Bronchial epithelial cell (primary cell): Measurements from ENCODE around the gene TTC7B. TPM values are rescaled to one million over a fixed set of nuclear protein-coding genes. Genes with fewer than 3 reads are reported as not detected.

Experiments
- DNase-seq: peaks from one replicate; pipeline ENCODE4 v3.0.0-alpha.2; 2010; ENCODE audit warnings: low read depth
- FAIRE-seq: peaks from 2 replicates; lab custom pipeline; 2011; peaks lifted over from hg19 to GRCh38; lab: Jason Lieb, UNC
- H3K27me3 ChIP-seq: 2 replicates; pipeline ENCODE4 v1.5.1; 2011; ENCODE audit warnings: low read length; ENCODE audit not compliant: control insufficient read depth, insufficient read depth
- H3K36me3 ChIP-seq: 2 replicates; pipeline ENCODE4 v1.5.1; 2011; ENCODE audit warnings: low read length; ENCODE audit not compliant: control insufficient read depth, insufficient read depth
- H3K4me3 ChIP-seq: 2 replicates; pipeline ENCODE4 v1.5.1; 2011; ENCODE audit warnings: mild to moderate bottlenecking, low read depth, low read length, control low read depth
- CTCF ChIP-seq: IDR thresholded peaks from 2 replicates; pipeline ENCODE4 v1.5.1; 2011; ENCODE audit warnings: mild to moderate bottlenecking, moderate library complexity, low read length, control low read depth, inconsistent platforms; ENCODE audit not compliant: insufficient read depth, severe bottlenecking
- total RNA-seq: library from RNA; depleted of rRNA; stranded (reverse); fragments of >200 nt; gene quantifications from 2 replicates; pipeline ENCODE4 v1.2.1, GENCODE V29; 2014

TTC7B gene
- total RNA-seq, 1 donor from 2014 or later, result 2.9 TPM

- FAIRE-seq (no peak), DNase-seq (no peak)
- TF ChIP-seq CTCF, result no peak
- Histone ChIP-seq H3K36me3 (no peaks in the 10 kb centered on the region), H3K27me3 (no peaks in the 10 kb centered on the region), H3K4me3 (no peak overlapping the region)
Observed at GRCh38 chr14:90547968-90548367, 268.3 kb downstream of the TTC7B start.

- no peaks in the 10 kb centered on the region for H3K36me3 ChIP-seq
- no peak for TF ChIP-seq CTCF
- H3K27me3 ChIP-seq, result no peaks in the 10 kb centered on the region
- FAIRE-seq, result no peak
- no peak for DNase-seq
- no peak overlapping the region for H3K4me3 ChIP-seq
Observed at GRCh38 chr14:90547250-90547649, 269.0 kb downstream of the TTC7B start.

- no peak for TF ChIP-seq CTCF
- DNase-seq, result no peak
- Histone ChIP-seq H3K36me3 (no peaks in the 10 kb centered on the region), H3K27me3 (no peaks in the 10 kb centered on the region), H3K4me3 (no peak overlapping the region)
- FAIRE-seq, result no peak
Observed at GRCh38 chr14:90546767-90547166, 269.5 kb downstream of the TTC7B start.

GRCh38 chr14:90545966-90546751 lies 270.1 kb downstream of the TTC7B start:
- no peaks in the 10 kb centered on the region for H3K27me3 ChIP-seq
- TF ChIP-seq CTCF, result no peak
- no peak for FAIRE-seq
- DNase-seq, result no peak
- no peak overlapping the region for H3K4me3 ChIP-seq
- no peaks in the 10 kb centered on the region for H3K36me3 ChIP-seq

- H3K27me3 ChIP-seq, result no peaks in the 10 kb centered on the region
- no peaks in the 10 kb centered on the region for H3K36me3 ChIP-seq
- FAIRE-seq (no peak), DNase-seq (no peak)
- no peak for TF ChIP-seq CTCF
- H3K4me3 ChIP-seq, result no peak overlapping the region
Observed at GRCh38 chr14:90545382-90545781, 270.8 kb downstream of the TTC7B start.

- FAIRE-seq (no peak), DNase-seq (no peak)
- no peaks in the 10 kb centered on the region for H3K36me3 ChIP-seq
- H3K4me3 ChIP-seq, result no peak overlapping the region
- no peaks in the 10 kb centered on the region for H3K27me3 ChIP-seq
- no peak for TF ChIP-seq CTCF
Observed at GRCh38 chr14:90544971-90545370, 271.3 kb downstream of the TTC7B start.
